Colonic mucosa (tissue), 4 donors: ENCODE results near the gene CLDN24. TPM values are rescaled to one million over a fixed set of nuclear protein-coding genes. Genes with fewer than 3 reads are reported as not detected.

Source experiments
- DNase-seq: peaks from one replicate; pipeline ENCODE4 v3.0.0-alpha.2; 2020
- H3K27ac ChIP-seq: fragments of 200-600 bp; one replicate; pipeline ENCODE4 v1.8.0; 2021
- H3K27me3 ChIP-seq: fragments of 200-600 bp; one replicate; pipeline ENCODE4 v1.8.0; 2021
- H3K36me3 ChIP-seq: fragments of 200-600 bp; one replicate; pipeline ENCODE4 v1.8.0; 2021
- H3K4me1 ChIP-seq: fragments of 200-600 bp; one replicate; pipeline ENCODE4 v1.8.0; 2021; ENCODE audit warnings: mild to moderate bottlenecking
- H3K4me3 ChIP-seq: fragments of 200-600 bp; one replicate; pipeline ENCODE4 v1.8.0; 2021
- H3K9ac ChIP-seq, 2 donors: one replicate each; pipeline ENCODE4 v1.7.0; 2013; ENCODE audit warnings: control low read depth in 2 of 2, low read depth in 2 of 2, low read length in 2 of 2
- H3K9me3 ChIP-seq: fragments of 200-600 bp; one replicate; pipeline ENCODE4 v1.8.0; 2021
- intact Hi-C: fragments of 100-400 bp; cut with DNase I; formaldehyde crosslinking; loops from one replicate; pipeline ENCODE4 v1.14.1; 2022
- total RNA-seq, 2 donors: library from RNA; stranded (reverse); fragmentation: NEBNext Ultra II Directional in 1 of 2; extraction: Animal tissue kit (Norgen Biotek cat#: 25700) in 1 of 2; gene quantifications; one replicate each; pipeline ENCODE4 v1.2.1, GENCODE V29; 2021
- TF ChIP-seq, protein P1 (sequence below): fragments of 200-600 bp; IDR thresholded peaks from one replicate; pipeline ENCODE4 v1.8.0; 2022; ENCODE audit warnings: antibody characterized with exemption, mild to moderate bottlenecking
- donor health status: healthy.
- donor health status: DM: no; HTN: no; CAD: no.
- donor health status: DM: no; HTN: no; CAD: no.

The CLDN24 gene
- total RNA-seq, 2 donors from 2014 or later, result not detected

DNA sequence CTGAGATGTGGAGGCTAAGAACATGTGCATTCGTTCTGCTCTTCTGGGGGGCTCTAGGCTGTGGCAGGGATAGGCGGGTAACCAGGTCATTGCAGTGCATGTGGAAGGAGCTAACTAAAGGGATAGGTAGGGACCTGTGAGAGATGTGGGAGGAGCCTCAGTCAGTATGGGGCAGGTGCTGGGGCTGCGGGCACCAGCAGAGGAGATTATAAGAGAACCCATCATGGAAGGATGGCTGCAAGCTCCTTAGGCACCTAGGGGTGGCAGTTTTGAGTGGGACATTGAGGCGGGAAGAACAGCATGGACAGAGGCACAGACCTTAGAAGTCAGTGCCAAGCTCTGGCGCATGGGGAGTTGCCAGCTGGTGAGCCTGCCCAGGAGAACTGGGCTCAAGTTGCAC is 9.4 kb downstream of the CLDN24 start:
- no peaks in the 10 kb centered on the region for H3K36me3 ChIP-seq
- no peaks in the 10 kb centered on the region for H3K27me3 ChIP-seq
- no peak overlapping the region for H3K4me3 ChIP-seq
- intact Hi-C loops, result no loop called here
- H3K27ac ChIP-seq, result no peak overlapping the region
- H3K9ac ChIP-seq, result no peak overlapping the region
- TF ChIP-seq, protein P1, sequence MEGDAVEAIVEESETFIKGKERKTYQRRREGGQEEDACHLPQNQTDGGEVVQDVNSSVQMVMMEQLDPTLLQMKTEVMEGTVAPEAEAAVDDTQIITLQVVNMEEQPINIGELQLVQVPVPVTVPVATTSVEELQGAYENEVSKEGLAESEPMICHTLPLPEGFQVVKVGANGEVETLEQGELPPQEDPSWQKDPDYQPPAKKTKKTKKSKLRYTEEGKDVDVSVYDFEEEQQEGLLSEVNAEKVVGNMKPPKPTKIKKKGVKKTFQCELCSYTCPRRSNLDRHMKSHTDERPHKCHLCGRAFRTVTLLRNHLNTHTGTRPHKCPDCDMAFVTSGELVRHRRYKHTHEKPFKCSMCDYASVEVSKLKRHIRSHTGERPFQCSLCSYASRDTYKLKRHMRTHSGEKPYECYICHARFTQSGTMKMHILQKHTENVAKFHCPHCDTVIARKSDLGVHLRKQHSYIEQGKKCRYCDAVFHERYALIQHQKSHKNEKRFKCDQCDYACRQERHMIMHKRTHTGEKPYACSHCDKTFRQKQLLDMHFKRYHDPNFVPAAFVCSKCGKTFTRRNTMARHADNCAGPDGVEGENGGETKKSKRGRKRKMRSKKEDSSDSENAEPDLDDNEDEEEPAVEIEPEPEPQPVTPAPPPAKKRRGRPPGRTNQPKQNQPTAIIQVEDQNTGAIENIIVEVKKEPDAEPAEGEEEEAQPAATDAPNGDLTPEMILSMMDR, result no peak
- H3K4me1 ChIP-seq, result no peaks in the 10 kb centered on the region
- no peak for DNase-seq
- no peaks in the 10 kb centered on the region for H3K9me3 ChIP-seq

DNA sequence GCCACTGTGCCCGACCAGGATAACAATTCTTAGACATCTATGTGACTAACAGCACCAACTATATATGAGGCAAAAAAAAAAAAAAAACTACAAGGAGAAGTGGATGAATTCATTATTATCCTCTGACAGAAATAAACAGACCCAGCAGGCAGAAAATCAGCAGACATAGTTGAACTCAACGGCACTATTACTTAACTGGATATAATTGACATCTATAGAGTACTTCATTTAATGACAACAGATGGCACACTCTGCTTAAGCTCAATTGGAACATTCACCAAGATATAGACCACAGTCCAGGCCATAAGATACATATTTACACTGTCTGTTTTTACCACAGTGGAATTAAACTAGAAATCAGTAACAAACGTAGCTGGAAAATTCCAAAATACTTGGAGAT is 15.4 kb downstream of the CLDN24 start:
- Histone ChIP-seq H3K4me1 (no peaks in the 10 kb centered on the region), H3K9ac (no peak overlapping the region), H3K9me3 (no peaks in the 10 kb centered on the region), H3K27me3 (no peaks in the 10 kb centered on the region), H3K4me3 (no peak overlapping the region), H3K27ac (no peak overlapping the region), H3K36me3 (no peaks in the 10 kb centered on the region)
- TF ChIP-seq, protein P1, result no peak
- DNase-seq, result no peak
- intact Hi-C loops, result no loop called here

DNA sequence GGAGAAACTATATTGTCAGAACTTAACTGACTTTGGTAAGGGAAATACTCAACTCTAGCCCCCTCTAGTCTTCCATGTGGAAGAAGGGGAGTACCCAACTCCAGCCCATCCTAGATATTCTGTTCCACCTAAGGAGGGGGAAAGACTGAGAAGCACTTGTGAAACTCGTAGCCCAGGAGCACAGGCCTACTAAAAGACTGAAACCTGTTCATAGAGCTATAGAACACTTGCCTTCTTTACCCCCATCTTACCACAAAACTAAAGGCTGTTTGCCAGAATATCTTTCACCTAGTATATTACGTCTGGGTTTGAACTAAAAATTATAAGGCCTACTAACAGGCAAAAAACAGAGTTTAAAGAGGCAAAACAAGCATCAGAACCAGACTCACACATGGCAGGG is 17.7 kb downstream of the CLDN24 start:
- Histone ChIP-seq H3K9me3 (no peaks in the 10 kb centered on the region), H3K27me3 (no peaks in the 10 kb centered on the region), H3K4me3 (no peak overlapping the region), H3K36me3 (no peaks in the 10 kb centered on the region), H3K4me1 (no peaks in the 10 kb centered on the region), H3K9ac (no peak overlapping the region), H3K27ac (no peak overlapping the region)
- TF ChIP-seq, protein P1, result no peak
- DNase-seq, result no peak
- intact Hi-C loops, result no loop called here

DNA sequence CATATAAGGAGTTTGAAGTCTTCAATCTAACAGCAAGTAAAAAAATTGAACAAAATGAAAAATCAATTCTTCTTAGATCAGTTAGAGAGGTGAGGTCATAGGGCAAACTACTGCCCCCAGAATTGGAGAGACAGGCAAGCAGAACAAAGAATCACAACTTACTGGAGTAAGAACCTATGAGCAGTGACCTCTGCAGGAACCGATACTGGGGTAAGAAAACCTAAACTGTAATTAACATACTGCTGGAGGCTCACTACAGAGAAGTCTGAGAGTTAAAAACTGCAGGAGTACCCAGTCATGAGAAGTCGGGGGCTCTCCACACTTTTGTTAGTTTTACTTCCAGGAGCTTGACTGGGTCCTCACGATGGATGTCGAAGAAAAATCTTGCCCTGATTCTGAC is 18.2 kb downstream of the CLDN24 start:
- H3K36me3 ChIP-seq, result no peaks in the 10 kb centered on the region
- H3K27me3 ChIP-seq, result no peaks in the 10 kb centered on the region
- H3K9ac ChIP-seq, result no peak overlapping the region
- no peak overlapping the region for H3K4me3 ChIP-seq
- no peaks in the 10 kb centered on the region for H3K4me1 ChIP-seq
- intact Hi-C loops, result no loop called here
- no peak overlapping the region for H3K27ac ChIP-seq
- no peak for DNase-seq
- H3K9me3 ChIP-seq, result no peaks in the 10 kb centered on the region
- TF ChIP-seq, protein P1, result no peak

DNA sequence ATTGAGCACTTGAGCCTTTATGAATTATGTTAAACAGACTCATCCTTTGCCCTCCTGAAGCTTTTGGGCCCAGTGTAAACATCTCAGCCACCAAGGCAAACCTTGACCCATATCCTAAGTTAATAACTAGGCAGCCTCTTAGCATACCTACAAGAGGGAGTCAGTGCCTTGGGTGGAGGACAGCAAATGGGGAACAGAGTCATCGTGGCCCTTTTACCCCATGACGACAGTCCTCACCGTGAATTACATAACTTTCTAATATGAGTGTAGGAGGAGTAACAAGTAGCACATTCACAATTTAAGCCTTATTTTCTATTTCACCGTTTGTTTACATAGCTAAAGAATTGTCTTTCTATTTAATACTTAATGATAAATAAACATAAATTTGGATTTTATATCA is 18.9 kb downstream of the CLDN24 start:
- Histone ChIP-seq H3K4me1 (no peaks in the 10 kb centered on the region), H3K27me3 (no peaks in the 10 kb centered on the region), H3K9me3 (no peaks in the 10 kb centered on the region), H3K36me3 (no peaks in the 10 kb centered on the region), H3K9ac (no peak overlapping the region), H3K4me3 (no peak overlapping the region), H3K27ac (no peak overlapping the region)
- TF ChIP-seq, protein P1, result no peak
- no peak for DNase-seq
- intact Hi-C loops, result no loop called here

DNA sequence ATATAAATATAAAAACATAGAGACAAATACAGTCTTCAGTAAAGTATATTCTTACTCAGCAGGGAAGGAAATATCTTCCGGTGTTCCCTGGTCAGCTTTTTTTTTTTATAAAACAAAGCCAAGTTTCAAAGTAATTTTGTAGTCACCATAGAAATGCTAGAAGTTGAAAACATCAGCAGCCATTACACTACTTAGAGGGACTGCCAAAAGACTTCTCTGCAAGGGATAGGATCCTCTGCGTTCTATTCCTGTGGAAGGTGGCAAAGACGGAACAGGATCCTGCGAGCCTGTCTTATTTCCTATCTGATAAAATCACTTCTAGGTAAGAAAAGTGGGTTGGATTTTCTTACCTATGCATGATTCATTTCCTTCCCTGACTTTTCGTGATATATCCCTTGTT is 21.6 kb downstream of the CLDN24 start:
- Histone ChIP-seq H3K4me3 (no peak overlapping the region), H3K9me3 (no peaks in the 10 kb centered on the region), H3K4me1 (no peaks in the 10 kb centered on the region), H3K27me3 (no peaks in the 10 kb centered on the region), H3K27ac (no peak overlapping the region), H3K9ac (no peak overlapping the region), H3K36me3 (no peaks in the 10 kb centered on the region)
- TF ChIP-seq, protein P1, result no peak
- DNase-seq, result no peak
- intact Hi-C loops, result no loop called here
